ENCODE measurements around the gene PIK3R2. TPM values are rescaled to one million over a fixed set of nuclear protein-coding genes. Genes with fewer than 3 reads are reported as not detected.

The PIK3R2 gene
- total and polyA plus RNA-seq, 2 experiments from 2014 or later: 8.5 to 66.6 TPM

GRCh38 chr19:18202397-18202777 is 49.4 kb downstream of the PIK3R2 start:
- no peak for TF ChIP-seq EZH2phosphoT487 (IDR thresholded peaks at IDR 0.05; ENCODE audit: unreplicated experiment)
- no peak for TF ChIP-seq POLR2AphosphoS5 (IDR thresholded peaks at IDR 0.05; ENCODE audit: low read depth)
- TF ChIP-seq JUNB (IDR thresholded peaks at IDR 0.05; ENCODE audit: unreplicated experiment): no peak
- TF ChIP-seq NANOG (IDR thresholded peaks at IDR 0.05; ENCODE audit: borderline replicate concordance): no peak
- DNase-seq (ENCODE audit: low spot score): no peak
- Mint-ChIP-seq H3K36me3 (ENCODE audit: low read depth) (peaks cover 35% of the 10 kb centered on the region), H3K27me3 (ENCODE audit: insufficient read depth, low read depth, poor library complexity) (peaks cover 16% of the 10 kb centered on the region), H3K9me3 (no peaks in the 10 kb centered on the region), H3K27ac (no peak overlapping the region), H3K4me1 (peaks cover 17% of the 10 kb centered on the region; the same call in 2 of the 3 replicates), H3K4me3 (peak overlapping the region; percentile 97; the same call in 2 of the 3 replicates)
- Histone ChIP-seq H3K9me2 (ENCODE audit: insufficient read depth) (no peaks in the 10 kb centered on the region), H3K27me3 (ENCODE audit: insufficient read depth) (no peaks in the 10 kb centered on the region), H3K4me2 (peak overlapping the region; percentile 94), H2AFZ (no peak overlapping the region), H3K36me3 (ENCODE audit: insufficient read depth) (peaks cover 11% of the 10 kb centered on the region; the same call in 1 of the 2 replicates), H3K79me2 (replicated peaks; ENCODE audit: insufficient read depth) (0 out of 2 replicates have a peak, but pooled peaks cover 6% of the 10 kb centered on the region), H3K27ac (ENCODE audit: low read depth) (no peak overlapping the region), H3F3A (replicated peaks; ENCODE audit: low read depth) (peaks cover 31% of the 10 kb centered on the region), H3K4me3 (peak overlapping the region; percentile 90), H3K4me1 (ENCODE audit: insufficient read depth) (peaks cover 11% of the 10 kb centered on the region), H4K20me1 (replicated peaks; ENCODE audit: insufficient read depth) (peaks cover 5% of the 10 kb centered on the region)
- ATAC-seq: no peak

GRCh38 chr19:18202778-18203407 is 49.9 kb downstream of the PIK3R2 start:
- peaks cover 16% of the 10 kb centered on the region for H3K27me3 Mint-ChIP-seq (ENCODE audit: insufficient read depth, low read depth, poor library complexity)
- Histone ChIP-seq H3K4me3 (peak overlapping the region; percentile 90), H3K27ac (ENCODE audit: low read depth) (no peak overlapping the region), H2AFZ (peak overlapping the region; percentile 76), H3K4me2 (peak overlapping the region; percentile 94), H4K20me1 (replicated peaks; ENCODE audit: insufficient read depth) (peaks cover 5% of the 10 kb centered on the region), H3K4me1 (ENCODE audit: insufficient read depth) (peaks cover 11% of the 10 kb centered on the region), H3F3A (replicated peaks; ENCODE audit: low read depth) (peaks cover 31% of the 10 kb centered on the region), H3K79me2 (replicated peaks; ENCODE audit: insufficient read depth) (0 out of 2 replicates have a peak, but pooled peaks cover 6% of the 10 kb centered on the region), H3K27me3 (ENCODE audit: insufficient read depth) (no peaks in the 10 kb centered on the region), H3K9me2 (ENCODE audit: insufficient read depth) (no peaks in the 10 kb centered on the region), H3K36me3 (ENCODE audit: insufficient read depth) (peaks cover 11% of the 10 kb centered on the region; the same call in 1 of the 2 replicates)
- DNase-seq (ENCODE audit: low spot score): peak; percentile 84
- peak; percentile 24 for ATAC-seq
- H3K27ac Mint-ChIP-seq: peak overlapping the region; percentile 96; the same call in 1 of the 2 replicates
- H3K36me3 Mint-ChIP-seq (ENCODE audit: low read depth): peaks cover 34% of the 10 kb centered on the region
- no peaks in the 10 kb centered on the region for H3K9me3 Mint-ChIP-seq
- peak overlapping the region; percentile 97 for H3K4me3 Mint-ChIP-seq
- peaks cover 17% of the 10 kb centered on the region for H3K4me1 Mint-ChIP-seq
- TF ChIP-seq CTCF (conservative IDR thresholded peaks at IDR 0.05; ENCODE audit: low read depth in 2 of 2): peak; percentile 48 to 76
- no peak for TF ChIP-seq ZNF331 (CRISPR knock-in tag; IDR thresholded peaks at IDR 0.05; ENCODE audit: low read depth)
- TF ChIP-seq JUNB (IDR thresholded peaks at IDR 0.05; ENCODE audit: unreplicated experiment): no peak
- TF ChIP-seq EZH2 (IDR thresholded peaks at IDR 0.05; ENCODE audit: low read depth, unreplicated experiment): no peak
- peak; percentile 17; the same call in 1 of the 2 replicates for TF ChIP-seq POLR2AphosphoS5 (IDR thresholded peaks at IDR 0.05; ENCODE audit: low read depth)
- no peak for TF ChIP-seq REST (IDR thresholded peaks at IDR 0.05; ENCODE audit: unreplicated experiment)
- TF ChIP-seq STAT1 (IDR thresholded peaks at IDR 0.05; ENCODE audit: unreplicated experiment): no peak

Data from GM23338 (cell line).